ENCODE measurements around the gene ASCL5. TPM values are rescaled to one million over a fixed set of nuclear protein-coding genes. Genes with fewer than 3 reads are reported as not detected.

ASCL5 gene
- total RNA-seq, 4 donors from 2014 or later, result not detected

DNA sequence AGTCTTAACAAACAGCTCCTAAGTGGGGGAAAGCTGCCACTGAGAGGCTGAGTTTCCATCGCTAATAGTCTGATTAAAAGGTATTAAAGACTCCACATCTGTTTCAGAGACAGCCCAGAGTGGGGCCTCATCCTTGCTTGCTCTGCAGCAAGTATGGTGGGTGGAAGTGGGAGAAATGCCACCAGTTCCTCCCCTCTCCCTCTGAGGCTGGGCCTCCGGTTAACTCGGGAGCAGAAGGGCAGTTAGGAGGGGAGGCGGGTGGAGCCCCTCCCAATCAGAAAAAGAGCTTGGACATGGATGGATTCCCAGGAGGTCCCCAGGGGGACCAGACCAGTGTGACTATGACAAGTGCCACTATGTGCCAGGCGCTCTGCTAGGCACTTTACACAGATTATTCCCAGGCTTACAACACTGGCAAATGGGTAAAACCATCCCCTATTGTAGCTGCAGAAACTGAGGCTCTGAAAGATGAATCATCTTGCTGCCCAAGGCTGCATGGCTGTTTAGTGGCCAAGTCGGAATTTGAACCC lies 11.4 kb upstream of the ASCL5 start:
- TF ChIP-seq, protein P1, sequence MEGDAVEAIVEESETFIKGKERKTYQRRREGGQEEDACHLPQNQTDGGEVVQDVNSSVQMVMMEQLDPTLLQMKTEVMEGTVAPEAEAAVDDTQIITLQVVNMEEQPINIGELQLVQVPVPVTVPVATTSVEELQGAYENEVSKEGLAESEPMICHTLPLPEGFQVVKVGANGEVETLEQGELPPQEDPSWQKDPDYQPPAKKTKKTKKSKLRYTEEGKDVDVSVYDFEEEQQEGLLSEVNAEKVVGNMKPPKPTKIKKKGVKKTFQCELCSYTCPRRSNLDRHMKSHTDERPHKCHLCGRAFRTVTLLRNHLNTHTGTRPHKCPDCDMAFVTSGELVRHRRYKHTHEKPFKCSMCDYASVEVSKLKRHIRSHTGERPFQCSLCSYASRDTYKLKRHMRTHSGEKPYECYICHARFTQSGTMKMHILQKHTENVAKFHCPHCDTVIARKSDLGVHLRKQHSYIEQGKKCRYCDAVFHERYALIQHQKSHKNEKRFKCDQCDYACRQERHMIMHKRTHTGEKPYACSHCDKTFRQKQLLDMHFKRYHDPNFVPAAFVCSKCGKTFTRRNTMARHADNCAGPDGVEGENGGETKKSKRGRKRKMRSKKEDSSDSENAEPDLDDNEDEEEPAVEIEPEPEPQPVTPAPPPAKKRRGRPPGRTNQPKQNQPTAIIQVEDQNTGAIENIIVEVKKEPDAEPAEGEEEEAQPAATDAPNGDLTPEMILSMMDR (IDR thresholded peaks at IDR 0.05; ENCODE audit: low read depth), result no peak

GRCh38 chr1:201137579-201138310 lies 10.8 kb upstream of the ASCL5 start:
- TF ChIP-seq, protein P1 (IDR thresholded peaks at IDR 0.05; ENCODE audit: low read depth), result no peak

DNA sequence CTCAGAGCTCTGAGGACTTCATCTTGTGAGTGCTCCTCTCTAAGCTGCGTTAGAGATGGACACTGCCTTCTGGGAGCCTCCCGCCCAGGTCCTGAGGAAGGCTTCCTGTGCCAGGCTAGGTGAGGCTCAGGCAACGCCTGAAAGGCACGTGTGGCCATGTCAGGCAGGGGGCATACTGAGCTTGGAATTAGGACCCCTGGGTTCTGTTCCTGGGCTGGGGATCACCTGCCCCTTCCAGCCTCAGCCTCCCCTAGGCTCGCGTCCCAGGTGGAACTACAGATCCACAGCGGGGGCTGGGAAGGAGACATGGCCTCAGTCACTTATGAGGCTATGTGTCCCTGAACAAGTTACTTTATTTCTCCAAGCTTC lies 10.0 kb upstream of the ASCL5 start:
- TF ChIP-seq, protein P1 (IDR thresholded peaks at IDR 0.05; ENCODE audit: low read depth), result no peak

- TF ChIP-seq, protein P1 (IDR thresholded peaks at IDR 0.05; ENCODE audit: low read depth), result no peak
Observed at GRCh38 chr1:201136355-201137023, 9.5 kb upstream of the ASCL5 start.

DNA sequence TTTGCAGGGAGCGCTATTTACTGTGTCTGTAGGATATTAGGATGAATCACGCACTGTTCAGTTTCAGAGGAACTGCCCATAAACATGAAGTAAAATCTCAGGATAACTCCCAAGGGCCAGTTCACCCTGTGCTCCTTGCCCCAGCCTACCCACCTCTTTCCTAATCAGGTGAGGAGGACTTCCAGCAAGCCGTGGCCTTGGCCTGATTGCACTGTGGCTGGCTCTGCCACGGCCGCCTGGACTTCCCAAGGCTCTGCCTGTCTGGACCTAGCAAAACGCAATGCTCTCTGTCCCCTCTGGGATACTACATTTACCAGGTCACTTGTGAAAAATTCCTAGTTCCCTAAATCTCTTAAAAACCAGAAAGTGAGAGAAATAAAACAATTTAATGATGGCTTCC lies 7.4 kb upstream of the ASCL5 start:
- TF ChIP-seq, protein P1 (IDR thresholded peaks at IDR 0.05; ENCODE audit: low read depth), result no peak

- TF ChIP-seq, protein P1 (IDR thresholded peaks at IDR 0.05; ENCODE audit: low read depth), result no peak
Observed at GRCh38 chr1:201131398-201131797, 4.4 kb upstream of the ASCL5 start.

DNA sequence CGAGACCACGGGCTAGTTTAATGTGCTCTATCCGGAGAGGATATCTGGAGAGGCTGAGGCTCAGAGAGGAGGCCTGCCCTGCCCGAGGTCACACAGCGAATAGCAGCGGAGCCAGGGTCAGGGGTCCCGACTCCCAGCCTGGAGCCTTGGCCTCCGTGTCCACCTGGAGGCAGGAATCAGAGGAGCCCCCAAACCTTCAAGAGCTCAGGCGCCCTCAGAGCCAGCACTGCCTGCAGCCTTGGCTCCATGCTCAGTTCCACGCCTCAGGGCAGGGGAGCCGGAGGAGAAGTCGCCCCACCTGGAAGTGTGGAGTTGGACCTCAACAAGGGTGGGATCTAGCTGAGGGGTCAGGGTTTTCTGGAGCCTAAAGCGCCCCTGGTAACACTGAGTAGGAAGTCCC lies 2.0 kb upstream of the ASCL5 start:
- TF ChIP-seq, protein P1 (IDR thresholded peaks at IDR 0.05; ENCODE audit: low read depth), result no peak
